WI38 (cell line): ENCODE measurements around the gene C10orf71.

Source experiments
- H3K4me3 ChIP-seq: 2 replicates; pipeline ENCODE4 v1.5.1; 2011; ENCODE audit warnings: low read depth, mild to moderate bottlenecking, control low read depth, low read length
- TF ChIP-seq, protein P1 (sequence below): IDR thresholded peaks from 2 replicates; pipeline ENCODE4 v1.5.1; 2012; ENCODE audit warnings: low read depth, mild to moderate bottlenecking, control low read depth, low read length

The C10orf71 gene

GRCh38 chr10:49363309-49364031 lies 64.5 kb downstream of the C10orf71 start:
- no peak overlapping the region for H3K4me3 ChIP-seq
- TF ChIP-seq, protein P1, sequence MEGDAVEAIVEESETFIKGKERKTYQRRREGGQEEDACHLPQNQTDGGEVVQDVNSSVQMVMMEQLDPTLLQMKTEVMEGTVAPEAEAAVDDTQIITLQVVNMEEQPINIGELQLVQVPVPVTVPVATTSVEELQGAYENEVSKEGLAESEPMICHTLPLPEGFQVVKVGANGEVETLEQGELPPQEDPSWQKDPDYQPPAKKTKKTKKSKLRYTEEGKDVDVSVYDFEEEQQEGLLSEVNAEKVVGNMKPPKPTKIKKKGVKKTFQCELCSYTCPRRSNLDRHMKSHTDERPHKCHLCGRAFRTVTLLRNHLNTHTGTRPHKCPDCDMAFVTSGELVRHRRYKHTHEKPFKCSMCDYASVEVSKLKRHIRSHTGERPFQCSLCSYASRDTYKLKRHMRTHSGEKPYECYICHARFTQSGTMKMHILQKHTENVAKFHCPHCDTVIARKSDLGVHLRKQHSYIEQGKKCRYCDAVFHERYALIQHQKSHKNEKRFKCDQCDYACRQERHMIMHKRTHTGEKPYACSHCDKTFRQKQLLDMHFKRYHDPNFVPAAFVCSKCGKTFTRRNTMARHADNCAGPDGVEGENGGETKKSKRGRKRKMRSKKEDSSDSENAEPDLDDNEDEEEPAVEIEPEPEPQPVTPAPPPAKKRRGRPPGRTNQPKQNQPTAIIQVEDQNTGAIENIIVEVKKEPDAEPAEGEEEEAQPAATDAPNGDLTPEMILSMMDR = no peak

- TF ChIP-seq, protein P1 = no peak
- no peak overlapping the region for H3K4me3 ChIP-seq
Measured at GRCh38 chr10:49364051-49364450, 65.1 kb downstream of the C10orf71 start.

- H3K4me3 ChIP-seq = no peak overlapping the region
- TF ChIP-seq, protein P1 = no peak
Measured at GRCh38 chr10:49364747-49365146, 65.8 kb downstream of the C10orf71 start.

GRCh38 chr10:49365275-49365674 lies 66.3 kb downstream of the C10orf71 start:
- TF ChIP-seq, protein P1 = no peak

GRCh38 chr10:49365675-49366415 lies 66.9 kb downstream of the C10orf71 start:
- H3K4me3 ChIP-seq = no peak overlapping the region
- TF ChIP-seq, protein P1 = no peak

More at GRCh38 chr10:49365275-49365674, 66.3 kb downstream of the C10orf71 start:
- H3K4me3 ChIP-seq = no peak overlapping the region

DNA sequence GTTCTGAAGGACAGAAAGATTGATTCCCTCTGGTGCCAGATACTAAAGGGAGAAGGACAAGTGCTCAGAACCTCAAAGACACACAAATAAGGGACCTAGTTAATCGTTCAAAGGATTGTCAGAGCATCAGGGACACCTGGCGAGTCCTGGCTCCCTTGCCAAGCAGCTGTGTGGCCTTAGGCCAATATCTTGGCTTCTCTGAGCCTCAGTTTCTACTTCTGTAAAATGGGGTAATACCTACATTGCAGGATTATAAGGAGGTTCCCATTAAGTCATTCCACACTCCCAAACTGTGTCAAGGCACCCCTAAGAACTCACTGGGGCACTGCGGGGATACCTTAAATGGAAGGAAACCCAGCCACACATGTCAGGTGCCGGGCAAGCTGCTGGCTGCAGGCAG lies 67.5 kb downstream of the C10orf71 start:
- H3K4me3 ChIP-seq = no peak overlapping the region
- TF ChIP-seq, protein P1 = no peak

GRCh38 chr10:49367600-49367999 lies 68.6 kb downstream of the C10orf71 start:
- H3K4me3 ChIP-seq = no peak overlapping the region
- TF ChIP-seq, protein P1 = no peak
